Activated CD8-positive, alpha-beta memory T cell treated with anti-CD3 and anti-CD28 coated beads for 36 hours (primary cell): ENCODE measurements around the gene GP2. TPM values are rescaled to one million over a fixed set of nuclear protein-coding genes. Genes with fewer than 3 reads are reported as not detected.

ENCODE experiments used
- CTCF ChIA-PET: fragments of 350-600 bp; sonication (Branson Sonifier 250); formaldehyde crosslinking; loops from one replicate; lab custom pipeline; 2021; ENCODE audit warnings: antibody characterized with exemption; lab: Charles Lee
- POLR2A ChIA-PET: fragments of 350-600 bp; sonication (Branson Sonifier 250); formaldehyde crosslinking; loops from one replicate; lab custom pipeline; 2021; ENCODE audit warnings: antibody characterized with exemption; lab: Charles Lee
- total RNA-seq, 2 experiments: library from RNA; stranded (reverse); gene quantifications; one replicate each; pipeline ENCODE4 v1.2.3, GENCODE V29; 2021

GP2 gene
- not detected for total RNA-seq

GRCh38 chr16:20327444-20328041, at the start of gene GP2:
Gene GP2 (minus strand): TSS chr16:20327513. CDS start chr16:20326431, 1,082 bp downstream.
- CTCF ChIA-PET = no interaction called here

GRCh38 chr16:20372701-20373100, 45.4 kb upstream of the GP2 start:
- ChIA-PET POLR2A (no interaction called here), CTCF (no interaction called here)

More at GRCh38 chr16:20327444-20328041, at the start of gene GP2:
- POLR2A ChIA-PET = no interaction called here

- ChIA-PET CTCF (no interaction called here), POLR2A (no interaction called here)
These were observed 42.2 kb upstream of the GP2 start for GRCh38 chr16:20369452-20370054.

- POLR2A ChIA-PET = no interaction called here
- CTCF ChIA-PET = no interaction called here
These were observed 36.7 kb upstream of the GP2 start for GRCh38 chr16:20364051-20364450.

- POLR2A ChIA-PET = no interaction called here
- CTCF ChIA-PET = no interaction called here
These were observed 35.9 kb upstream of the GP2 start for GRCh38 chr16:20363191-20363590.

GRCh38 chr16:20359997-20360396, 32.7 kb upstream of the GP2 start:
- ChIA-PET POLR2A (no interaction called here), CTCF (no interaction called here)

GRCh38 chr16:20355114-20355782, 27.9 kb upstream of the GP2 start:
- ChIA-PET POLR2A (no interaction called here), CTCF (no interaction called here)

GRCh38 chr16:20353379-20353778, 26.1 kb upstream of the GP2 start:
- CTCF ChIA-PET = no interaction called here
- POLR2A ChIA-PET = no interaction called here

- CTCF ChIA-PET = no interaction called here
- POLR2A ChIA-PET = no interaction called here
These were observed 25.3 kb upstream of the GP2 start, which contains the start of gene UMOD for GRCh38 chr16:20352615-20353014. Gene UMOD (minus strand): TSS chr16:20352715. CDS start chr16:20350737, 1,978 bp downstream.

GRCh38 chr16:20349615-20350014, 22.3 kb upstream of the GP2 start:
- ChIA-PET POLR2A (no interaction called here), CTCF (no interaction called here)

GRCh38 chr16:20348365-20349185, 21.3 kb upstream of the GP2 start:
- POLR2A ChIA-PET = no interaction called here
- CTCF ChIA-PET = no interaction called here

- ChIA-PET CTCF (no interaction called here), POLR2A (no interaction called here)
These were observed 20.5 kb upstream of the GP2 start for GRCh38 chr16:20347666-20348364.

- ChIA-PET CTCF (no interaction called here), POLR2A (no interaction called here)
These were observed 17.3 kb upstream of the GP2 start for GRCh38 chr16:20344611-20345010.

- ChIA-PET CTCF (interaction anchor here (1.5 kb wide), 1 partner anchor 432 kb away, joined by 3 read pairs; no protein-coding TSS in a partner anchor), POLR2A (no interaction called here)
These were observed 12.4 kb upstream of the GP2 start for GRCh38 chr16:20339744-20340143.

GRCh38 chr16:20336955-20337354, 9.6 kb upstream of the GP2 start:
- ChIA-PET CTCF (interaction anchor here (0.6 kb wide), 1 partner anchor 918 kb away, joined by 5 read pairs; no protein-coding TSS in a partner anchor), POLR2A (no interaction called here)

GRCh38 chr16:20334396-20334795, 7.1 kb upstream of the GP2 start:
- CTCF ChIA-PET = no interaction called here
- POLR2A ChIA-PET = no interaction called here

- ChIA-PET POLR2A (no interaction called here), CTCF (no interaction called here)
These were observed 5.8 kb upstream of the GP2 start for GRCh38 chr16:20333120-20333519.

- ChIA-PET CTCF (no interaction called here), POLR2A (no interaction called here)
These were observed 5.1 kb upstream of the GP2 start for GRCh38 chr16:20332411-20332810.

- ChIA-PET CTCF (interaction anchor here (0.6 kb wide), 1 partner anchor 31 kb away, joined by 3 read pairs; no protein-coding TSS in a partner anchor), POLR2A (no interaction called here)
These were observed 4.3 kb upstream of the GP2 start for GRCh38 chr16:20331635-20332034.
